ENCODE results near the gene DCAF5.

The DCAF5 gene

GRCh38 chr14:69129264-69129880 is 23.5 kb downstream of the DCAF5 start:
- Mint-ChIP-seq H3K4me1 (peaks cover 66% of the 10 kb centered on the region), H3K4me3 (no peak overlapping the region)
- ATAC-seq: peak; percentile 80

GRCh38 chr14:69118305-69118704 is 34.6 kb downstream of the DCAF5 start:
- Mint-ChIP-seq H3K27me3 (no peaks in the 10 kb centered on the region), H3K4me1 (peaks cover 26% of the 10 kb centered on the region), H3K4me3 (no peak overlapping the region), H3K36me3 (peaks cover 56% of the 10 kb centered on the region), H3K9me3 (no peaks in the 10 kb centered on the region), H3K27ac (peak overlapping the region; percentile 3)
- ATAC-seq: no peak

More at GRCh38 chr14:69129264-69129880, 23.5 kb downstream of the DCAF5 start:
- Mint-ChIP-seq H3K27me3 (no peaks in the 10 kb centered on the region), H3K36me3 (no peaks in the 10 kb centered on the region), H3K27ac (no peak overlapping the region), H3K9me3 (no peaks in the 10 kb centered on the region)

- H3K4me3 Mint-ChIP-seq: no peak overlapping the region
Measured at GRCh38 chr14:69117020-69117767, 35.7 kb downstream of the DCAF5 start.

GRCh38 chr14:69115407-69116185 is 37.3 kb downstream of the DCAF5 start:
- Mint-ChIP-seq H3K4me3 (no peak overlapping the region), H3K36me3 (peaks cover 53% of the 10 kb centered on the region), H3K27me3 (no peaks in the 10 kb centered on the region), H3K27ac (no peak overlapping the region), H3K9me3 (no peaks in the 10 kb centered on the region), H3K4me1 (peaks cover 12% of the 10 kb centered on the region)
- no peak for ATAC-seq

More at GRCh38 chr14:69117020-69117767, 35.7 kb downstream of the DCAF5 start:
- H3K36me3 Mint-ChIP-seq: peaks cover 56% of the 10 kb centered on the region
- H3K9me3 Mint-ChIP-seq: no peaks in the 10 kb centered on the region
- H3K4me1 Mint-ChIP-seq: peaks cover 21% of the 10 kb centered on the region
- H3K27me3 Mint-ChIP-seq: no peaks in the 10 kb centered on the region
- no peak for ATAC-seq
- H3K27ac Mint-ChIP-seq: peak overlapping the region; percentile 14

GRCh38 chr14:69114763-69115162 is 38.2 kb downstream of the DCAF5 start:
- Mint-ChIP-seq H3K27me3 (no peaks in the 10 kb centered on the region), H3K36me3 (peaks cover 56% of the 10 kb centered on the region)

GRCh38 chr14:69108358-69108757 is 44.6 kb downstream of the DCAF5 start:
- Mint-ChIP-seq H3K27me3 (no peaks in the 10 kb centered on the region), H3K4me1 (no peaks in the 10 kb centered on the region), H3K9me3 (no peaks in the 10 kb centered on the region), H3K36me3 (peaks cover 39% of the 10 kb centered on the region), H3K27ac (no peak overlapping the region), H3K4me3 (no peak overlapping the region)
- ATAC-seq: no peak

More at GRCh38 chr14:69114763-69115162, 38.2 kb downstream of the DCAF5 start:
- H3K9me3 Mint-ChIP-seq: no peaks in the 10 kb centered on the region
- H3K4me1 Mint-ChIP-seq: peaks cover 12% of the 10 kb centered on the region
- ATAC-seq: no peak
- no peak overlapping the region for H3K4me3 Mint-ChIP-seq
- no peak overlapping the region for H3K27ac Mint-ChIP-seq

- Mint-ChIP-seq H3K27me3 (no peaks in the 10 kb centered on the region), H3K4me3 (no peak overlapping the region), H3K36me3 (peaks cover 42% of the 10 kb centered on the region), H3K27ac (no peak overlapping the region), H3K9me3 (no peaks in the 10 kb centered on the region), H3K4me1 (no peaks in the 10 kb centered on the region)
- ATAC-seq: no peak
Measured at GRCh38 chr14:69107407-69108003, 45.4 kb downstream of the DCAF5 start.

GRCh38 chr14:69106451-69106850 is 46.5 kb downstream of the DCAF5 start:
- H3K4me1 Mint-ChIP-seq: no peaks in the 10 kb centered on the region
- no peak for ATAC-seq
- H3K4me3 Mint-ChIP-seq: no peak overlapping the region
- peaks cover 39% of the 10 kb centered on the region for H3K36me3 Mint-ChIP-seq
- H3K27ac Mint-ChIP-seq: no peak overlapping the region
- no peaks in the 10 kb centered on the region for H3K27me3 Mint-ChIP-seq
- H3K9me3 Mint-ChIP-seq: no peaks in the 10 kb centered on the region

GRCh38 chr14:69105326-69105725 is 47.6 kb downstream of the DCAF5 start:
- no peaks in the 10 kb centered on the region for H3K4me1 Mint-ChIP-seq
- H3K27me3 Mint-ChIP-seq: no peaks in the 10 kb centered on the region
- H3K36me3 Mint-ChIP-seq: peaks cover 32% of the 10 kb centered on the region
- no peaks in the 10 kb centered on the region for H3K9me3 Mint-ChIP-seq
- H3K27ac Mint-ChIP-seq: no peak overlapping the region
- ATAC-seq: no peak
- no peak overlapping the region for H3K4me3 Mint-ChIP-seq

GRCh38 chr14:69101331-69101826 is 51.5 kb downstream of the DCAF5 start:
- Mint-ChIP-seq H3K4me3 (no peak overlapping the region), H3K36me3 (peaks cover 34% of the 10 kb centered on the region), H3K9me3 (no peaks in the 10 kb centered on the region), H3K27me3 (no peaks in the 10 kb centered on the region), H3K4me1 (no peaks in the 10 kb centered on the region), H3K27ac (no peak overlapping the region)
- no peak for ATAC-seq

GRCh38 chr14:69097974-69098373 is 54.9 kb downstream of the DCAF5 start:
- Mint-ChIP-seq H3K4me1 (peaks cover 6% of the 10 kb centered on the region), H3K27ac (no peak overlapping the region)

GRCh38 chr14:69096781-69097475 is 56.0 kb downstream of the DCAF5 start:
- no peak for ATAC-seq
- peaks cover 7% of the 10 kb centered on the region for H3K4me1 Mint-ChIP-seq
- no peak overlapping the region for H3K4me3 Mint-ChIP-seq
- H3K27me3 Mint-ChIP-seq: no peaks in the 10 kb centered on the region
- H3K36me3 Mint-ChIP-seq: peaks cover 18% of the 10 kb centered on the region
- no peaks in the 10 kb centered on the region for H3K9me3 Mint-ChIP-seq
- no peak overlapping the region for H3K27ac Mint-ChIP-seq

More at GRCh38 chr14:69097974-69098373, 54.9 kb downstream of the DCAF5 start:
- no peaks in the 10 kb centered on the region for H3K27me3 Mint-ChIP-seq
- ATAC-seq: no peak
- H3K36me3 Mint-ChIP-seq: peaks cover 22% of the 10 kb centered on the region
- H3K4me3 Mint-ChIP-seq: no peak overlapping the region
- H3K9me3 Mint-ChIP-seq: no peaks in the 10 kb centered on the region

- Mint-ChIP-seq H3K4me3 (no peak overlapping the region), H3K27ac (no peak overlapping the region), H3K9me3 (no peaks in the 10 kb centered on the region), H3K4me1 (peaks cover 7% of the 10 kb centered on the region), H3K36me3 (peaks cover 21% of the 10 kb centered on the region), H3K27me3 (no peaks in the 10 kb centered on the region)
- no peak for ATAC-seq
Measured at GRCh38 chr14:69096246-69096645, 56.7 kb downstream of the DCAF5 start.

GRCh38 chr14:69094481-69094880 is 58.4 kb downstream of the DCAF5 start:
- Mint-ChIP-seq H3K4me3 (no peak overlapping the region), H3K27ac (no peak overlapping the region), H3K4me1 (peaks cover 7% of the 10 kb centered on the region), H3K9me3 (no peaks in the 10 kb centered on the region), H3K27me3 (no peaks in the 10 kb centered on the region), H3K36me3 (peaks cover 25% of the 10 kb centered on the region)
- ATAC-seq: no peak
